Liver (tissue), 9 donors: ENCODE measurements around the gene KIF5A. TPM values are rescaled to one million over a fixed set of nuclear protein-coding genes. Genes with fewer than 3 reads are reported as not detected.

Experiments
- DNase-seq: peaks from one replicate; pipeline ENCODE4 v3.0.0-alpha.2; 2017; ENCODE audit warnings: low spot score
- H3K27ac ChIP-seq, 2 donors: one replicate each; pipeline ENCODE4 v1.7.0; 2013; ENCODE audit warnings: inconsistent platforms in 2 of 2, low read length in 2 of 2, control low read depth in 1 of 2, low read depth in 1 of 2, mild to moderate bottlenecking in 1 of 2
- H3K27me3 ChIP-seq, 4 donors: one replicate each; pipeline versions ENCODE4 v1.6.1 to v1.7.0; 2013; ENCODE audit warnings: low read length in 3 of 4, inconsistent platforms in 1 of 4, mild to moderate bottlenecking in 1 of 4, moderate library complexity in 1 of 4; ENCODE audit not compliant: control insufficient read depth in 4 of 4, insufficient read depth in 4 of 4
- H3K36me3 ChIP-seq, 4 donors: one replicate each; pipeline versions ENCODE4 v1.6.1 to v1.7.0; 2013; ENCODE audit warnings: low read length in 3 of 4, mild to moderate bottlenecking in 3 of 4, low read depth in 1 of 4, moderate library complexity in 1 of 4; ENCODE audit not compliant: control insufficient read depth in 4 of 4, insufficient read depth in 3 of 4
- H3K4me1 ChIP-seq, 4 donors: one replicate each; pipeline versions ENCODE4 v1.6.1 to v1.7.0; 2013; ENCODE audit warnings: low read length in 3 of 4, mild to moderate bottlenecking in 3 of 4, moderate library complexity in 1 of 4; ENCODE audit not compliant: control insufficient read depth in 4 of 4, insufficient read depth in 4 of 4
- H3K4me3 ChIP-seq, 3 donors: one replicate each; pipeline versions ENCODE4 v1.6.1 to v1.7.0; 2013; ENCODE audit warnings: low read length in 3 of 3, control low read depth in 1 of 3, low read depth in 1 of 3, mild to moderate bottlenecking in 1 of 3
- H3K9ac ChIP-seq, 2 donors: one replicate each; pipeline ENCODE4 v1.7.0; 2013; ENCODE audit warnings: low read length in 2 of 2, mild to moderate bottlenecking in 2 of 2, moderate library complexity in 2 of 2, control low read depth in 1 of 2, low read depth in 1 of 2
- H3K9me3 ChIP-seq, 4 donors: one replicate each; pipeline versions ENCODE4 v1.6.1 to v1.7.0; 2013; ENCODE audit warnings: low read length in 3 of 4; ENCODE audit not compliant: control insufficient read depth in 4 of 4
- ATF3 ChIP-seq: IDR thresholded peaks from 2 replicates; pipeline ENCODE4 v1.6.1; 2016; ENCODE audit warnings: antibody characterized with exemption
- CTCF ChIP-seq: fragments of 150-350 bp; IDR thresholded peaks from 2 replicates; pipeline ENCODE4 v1.5.1; 2017; ENCODE audit warnings: improper control_type of control experiment, low read depth, low read length; ENCODE audit not compliant: missing input control
- EGR1 ChIP-seq, 2 donors: IDR thresholded peaks; 2 replicates each; pipeline ENCODE4 v1.6.1; 2016 to 2018; ENCODE audit warnings: antibody characterized with exemption in 2 of 2, low read depth in 2 of 2
- FOXA1 ChIP-seq: IDR thresholded peaks from 2 replicates; pipeline ENCODE4 v1.6.1; 2016; ENCODE audit warnings: antibody characterized with exemption
- FOXA2 ChIP-seq: IDR thresholded peaks from 2 replicates; pipeline ENCODE4 v1.6.1; 2016; ENCODE audit warnings: antibody characterized with exemption
- GABPA ChIP-seq, 2 donors: IDR thresholded peaks in 1 of 2; conservative IDR thresholded peaks in 1 of 2; 2 replicates each; pipeline ENCODE4 v1.6.1; 2016; ENCODE audit warnings: antibody characterized with exemption in 2 of 2, mild to moderate bottlenecking in 1 of 2, moderate library complexity in 1 of 2
- HNF4A ChIP-seq, 2 donors: conservative IDR thresholded peaks; 2 replicates each; pipeline ENCODE4 v1.6.1; 2016; ENCODE audit warnings: antibody characterized with exemption in 2 of 2, mild to moderate bottlenecking in 2 of 2
- HNF4G ChIP-seq: IDR thresholded peaks from 2 replicates; pipeline ENCODE4 v1.6.1; 2016; ENCODE audit warnings: antibody characterized with exemption
- JUND ChIP-seq, 2 donors: IDR thresholded peaks; 2 replicates each; pipeline ENCODE4 v1.6.1; 2016; ENCODE audit warnings: antibody characterized with exemption in 2 of 2
- MAX ChIP-seq: IDR thresholded peaks from 2 replicates; pipeline ENCODE4 v1.6.1; 2016; ENCODE audit warnings: antibody characterized with exemption
- NR2F2 ChIP-seq: IDR thresholded peaks from 2 replicates; pipeline ENCODE4 v1.6.1; 2016; ENCODE audit warnings: antibody characterized with exemption
- RAD21 ChIP-seq, 2 donors: IDR thresholded peaks; 2 replicates each; pipeline ENCODE4 v1.6.1; 2016; ENCODE audit warnings: antibody characterized with exemption in 2 of 2, mild to moderate bottlenecking in 2 of 2
- REST ChIP-seq: IDR thresholded peaks from 2 replicates; pipeline ENCODE4 v1.6.1; 2016; ENCODE audit warnings: antibody characterized with exemption, mild to moderate bottlenecking
- RXRA ChIP-seq, 2 donors: IDR thresholded peaks; 2 replicates each; pipeline ENCODE4 v1.6.1; 2017 to 2018; ENCODE audit warnings: antibody characterized with exemption in 2 of 2, mild to moderate bottlenecking in 1 of 2
- SP1 ChIP-seq: IDR thresholded peaks from 2 replicates; pipeline ENCODE4 v1.6.1; 2018; ENCODE audit warnings: antibody characterized with exemption, mild to moderate bottlenecking
- TAF1 ChIP-seq: conservative IDR thresholded peaks from 2 replicates; pipeline ENCODE4 v1.6.1; 2016; ENCODE audit warnings: antibody characterized with exemption, mild to moderate bottlenecking
- YY1 ChIP-seq: IDR thresholded peaks from 2 replicates; pipeline ENCODE4 v1.6.1; 2016; ENCODE audit warnings: antibody characterized with exemption, mild to moderate bottlenecking
- ZBTB33 ChIP-seq: IDR thresholded peaks from 2 replicates; pipeline ENCODE4 v1.6.1; 2016; ENCODE audit warnings: antibody characterized with exemption
- WGBS: extraction: QIAGEN DNeasy Blood & Tissue Kit; methylation state at CpG from one replicate; pipeline ENCODE4 v1.1.7; 2013; 5-methylcytosine and 5-hydroxymethylcytosine counted together
- polyA plus RNA-seq, 2 donors: library from polyadenylated mRNA; stranded (reverse) in 1 of 2; unstranded in 1 of 2; fragments of 200-250 nt in 1 of 2; fragments of >200 nt in 1 of 2; fragmentation: Nextera tagmentation in 1 of 2; extraction: Ambion mirVana in 1 of 2; gene quantifications; one replicate each; pipeline versions ENCODE4 v1.2.1 to v1.2.3, GENCODE V29; 2013 to 2015
- total RNA-seq, 2 donors: library from RNA; depleted of rRNA; stranded (reverse); fragments of >200 nt; gene quantifications; one replicate each; pipeline ENCODE4 v1.2.3, GENCODE V29; 2014
- donor health status: healthy.
- donor health status: healthy.
- donor health status: healthy.
- donor health status: healthy.
- donor health status: healthy.

The KIF5A gene
- total and polyA plus RNA-seq, 4 donors: 0.01 to 0.42 TPM; not detected in 2

- no peak for DNase-seq
- Histone ChIP-seq H3K27me3 (no peaks in the 10 kb centered on the region), H3K9ac (no peak overlapping the region), H3K9me3 (no peaks in the 10 kb centered on the region), H3K4me3 (no peak overlapping the region), H3K36me3 (peaks cover 11 to 63% (median 38%) of the 10 kb centered on the region in 4 donors), H3K27ac (no peak overlapping the region), H3K4me1 (no peaks in the 10 kb centered on the region)
- TF ChIP-seq NR2F2 (no peak), ATF3 (no peak), HNF4G (no peak), MAX (no peak), JUND (IDR thresholded peaks at IDR 0.05) (no peak), TAF1 (no peak), HNF4A (conservative IDR thresholded peaks at IDR 0.05) (no peak), SP1 (no peak), YY1 (no peak), GABPA (IDR thresholded peaks at IDR 0.05 in 1 of 2, conservative IDR thresholded peaks at IDR 0.05 in 1 of 2) (no peak), FOXA2 (no peak), RXRA (IDR thresholded peaks at IDR 0.05) (no peak), REST (no peak), RAD21 (IDR thresholded peaks at IDR 0.05) (no peak)
- 96% methylated on average over 8 of the region's 8 CpGs for WGBS
Measured at GRCh38 chr12:57533108-57533507, 16.7 kb upstream of the KIF5A start.

GRCh38 chr12:57534250-57534649 is 15.6 kb upstream of the KIF5A start:
- WGBS: 99% methylated on average over 5 of the region's 5 CpGs
- no peaks in the 10 kb centered on the region for H3K4me1 ChIP-seq
- no peaks in the 10 kb centered on the region for H3K9me3 ChIP-seq
- no peak for DNase-seq
- peaks cover 6 to 53% (median 38%) of the 10 kb centered on the region in 4 donors for H3K36me3 ChIP-seq
- no peak overlapping the region for H3K4me3 ChIP-seq
- H3K27ac ChIP-seq: no peak overlapping the region
- no peaks in the 10 kb centered on the region for H3K27me3 ChIP-seq
- H3K9ac ChIP-seq: no peak overlapping the region
- TF ChIP-seq MAX: no peak
- TF ChIP-seq SP1: no peak
- TF ChIP-seq FOXA1: no peak
- TF ChIP-seq ZBTB33: no peak
- no peak for TF ChIP-seq EGR1 (IDR thresholded peaks at IDR 0.05; ENCODE audit: low read depth in 2 of 2)
- no peak for TF ChIP-seq TAF1
- no peak for TF ChIP-seq CTCF
- TF ChIP-seq NR2F2: no peak
- no peak for TF ChIP-seq ATF3
- no peak for TF ChIP-seq FOXA2
- TF ChIP-seq YY1: no peak
